Measurements from ENCODE around the gene ZNF560. TPM values are rescaled to one million over a fixed set of nuclear protein-coding genes. Genes with fewer than 3 reads are reported as not detected.

The ZNF560 gene
- polyA plus RNA-seq, 3 donors from 2014 or later, result not detected

DNA sequence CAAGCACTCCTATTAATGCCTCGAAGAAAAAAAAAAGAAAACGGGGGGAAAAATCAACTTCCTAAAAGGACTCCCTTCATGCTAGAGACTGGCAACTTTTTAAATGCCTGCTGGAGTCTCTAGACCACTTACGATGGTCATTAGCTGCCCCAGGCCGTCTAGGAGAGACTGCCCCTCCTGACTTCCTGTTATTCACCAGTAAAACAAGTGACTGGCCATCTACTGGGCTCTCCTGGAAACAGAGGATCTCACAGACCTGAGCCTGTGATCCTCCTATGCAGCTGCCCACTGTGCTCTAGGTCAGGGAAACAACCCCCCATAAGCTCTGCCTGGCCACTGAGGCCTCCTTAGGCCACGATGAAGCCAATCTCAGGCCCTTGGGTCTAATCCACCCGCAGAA lies 70.5 kb downstream of the ZNF560 start:
- no peak for DNase-seq
- no peak overlapping the region for H3K4me3 Mint-ChIP-seq
- peaks cover 33 to 79% of the 10 kb centered on the region in 2 donors for H3K4me1 Mint-ChIP-seq
- H3K36me3 Mint-ChIP-seq, result peaks cover 30 to 58% (median 32%) of the 10 kb centered on the region in 3 donors
- no peaks in the 10 kb centered on the region for H3K9me3 Mint-ChIP-seq
- peak overlapping the region in 2 of 6 donors; percentile 30 to 34 for H3K27ac Mint-ChIP-seq
- peaks cover 0 to 1% (median 0%) of the 10 kb centered on the region in 3 donors for H3K27me3 Mint-ChIP-seq (ENCODE audit: low read depth in 3 of 3)

Other genes with a start within 250 kb of the ZNF560 start
- not detected for gene OR7E24, start 247.7 kb downstream of the ZNF560 start, polyA plus RNA-seq
- gene ZNF699, start 188.8 kb downstream of the ZNF560 start, polyA plus RNA-seq, result 10 to 100 TPM in 2 of 3 donors, 1 to 10 TPM in 1; 8.1 to 11.0 (median 10.9) TPM
- 10 to 100 TPM; 12.3 to 26.4 (median 16.4) TPM for gene ZNF559, start 174.4 kb downstream of the ZNF560 start, polyA plus RNA-seq
- under 1 TPM in 1 of 3 donors, not detected in 2; 0.52 TPM for gene ZNF177, start 135.6 kb downstream of the ZNF560 start, polyA plus RNA-seq
- gene ZNF266, start 63.0 kb downstream of the ZNF560 start, polyA plus RNA-seq, result 10 to 100 TPM; 15.9 to 23.6 (median 19.6) TPM
- 10 to 100 TPM in 2 of 3 donors, 1 to 10 TPM in 1; 9.2 to 27.5 (median 23.7) TPM for gene ZNF426, start 40.0 kb upstream of the ZNF560 start, polyA plus RNA-seq
- 1 to 10 TPM; 2.2 to 7.3 (median 5.4) TPM for gene ZNF121, start 85.9 kb upstream of the ZNF560 start, polyA plus RNA-seq
- 10 to 100 TPM in 1 of 3 donors, 1 to 10 TPM in 2; 7.2 to 14.7 (median 9.9) TPM for gene ZNF561, start 122.6 kb upstream of the ZNF560 start, polyA plus RNA-seq
- gene ZNF562, start 176.5 kb upstream of the ZNF560 start, polyA plus RNA-seq, result 1 to 10 TPM; 3.4 to 5.5 (median 4.7) TPM

All from immature natural killer cell (primary cell).